Central memory CD4-positive, alpha-beta T cell (primary cell): ENCODE results near the gene MGME1.

Experiments
- DNase-seq: peaks from one replicate; pipeline ENCODE4 v3.0.0; 2022

Gene MGME1

GRCh38 chr20:17993546-17993945 lies 24.7 kb downstream of the MGME1 start:
- DNase-seq, result no peak

GRCh38 chr20:17995967-17996819 lies 27.4 kb downstream of the MGME1 start:
- peak; percentile 57 for DNase-seq

GRCh38 chr20:17998446-17998845 lies 29.6 kb downstream of the MGME1 start:
- no peak for DNase-seq

GRCh38 chr20:17999566-17999965 lies 30.7 kb downstream of the MGME1 start:
- no peak for DNase-seq

- no peak for DNase-seq
Observed at GRCh38 chr20:18001131-18001921, 32.5 kb downstream of the MGME1 start.

GRCh38 chr20:18003897-18004296 lies 35.1 kb downstream of the MGME1 start:
- no peak for DNase-seq

GRCh38 chr20:18004384-18005031 lies 35.7 kb downstream of the MGME1 start:
- DNase-seq, result no peak

- DNase-seq, result no peak
Observed at GRCh38 chr20:18005170-18005989, 36.6 kb downstream of the MGME1 start.

GRCh38 chr20:18005990-18006364 lies 37.2 kb downstream of the MGME1 start:
- DNase-seq, result no peak

GRCh38 chr20:18006684-18007083 lies 37.9 kb downstream of the MGME1 start:
- no peak for DNase-seq

- DNase-seq, result no peak
Observed at GRCh38 chr20:18007534-18008292, 38.9 kb downstream of the MGME1 start.

GRCh38 chr20:18009116-18009515 lies 40.3 kb downstream of the MGME1 start:
- no peak for DNase-seq

GRCh38 chr20:18011482-18011881 lies 42.7 kb downstream of the MGME1 start:
- DNase-seq, result no peak

GRCh38 chr20:18011951-18012645 lies 43.3 kb downstream of the MGME1 start:
- no peak for DNase-seq

- no peak for DNase-seq
Observed at GRCh38 chr20:18012901-18013300, 44.1 kb downstream of the MGME1 start.

GRCh38 chr20:18014411-18014810 lies 45.6 kb downstream of the MGME1 start:
- no peak for DNase-seq

GRCh38 chr20:18016772-18017171 lies 48.0 kb downstream of the MGME1 start:
- DNase-seq, result no peak

GRCh38 chr20:18018100-18018499 lies 49.3 kb downstream of the MGME1 start:
- no peak for DNase-seq

GRCh38 chr20:18019068-18019467 lies 50.2 kb downstream of the MGME1 start:
- DNase-seq, result no peak

GRCh38 chr20:18020931-18021330 lies 52.1 kb downstream of the MGME1 start:
- DNase-seq, result no peak

GRCh38 chr20:18024606-18025127 lies 55.8 kb downstream of the MGME1 start:
- no peak for DNase-seq
